GM12891 (cell line): Measurements from ENCODE around the gene SCP2.

Source experiments
- POLR2AphosphoS5 ChIP-seq: IDR thresholded peaks from 2 replicates; pipeline ENCODE4 v1.6.1; 2011; ENCODE audit warnings: low read depth, low read length, control low read depth
- SPI1 ChIP-seq: IDR thresholded peaks from 2 replicates; pipeline ENCODE4 v1.6.1; 2011; ENCODE audit warnings: low read depth, low read length, control low read depth
- TAF1 ChIP-seq: IDR thresholded peaks from 2 replicates; pipeline ENCODE4 v1.6.1; 2011; ENCODE audit warnings: low read depth, low read length, control low read depth

GRCh38 chr1:52901384-52901783 lies 25.7 kb upstream of the SCP2 start:
- no peak for TF ChIP-seq TAF1
- TF ChIP-seq SPI1 = no peak
- no peak for TF ChIP-seq POLR2AphosphoS5
